ENCODE results near the gene RAB28.

- TF ChIP-seq MAX (CRISPR knock-in tag; IDR thresholded peaks at IDR 0.05) (no peak), SP1 (CRISPR knock-in tag; conservative IDR thresholded peaks at IDR 0.05) (no peak), ATF6 (CRISPR knock-in tag; IDR thresholded peaks at IDR 0.05) (no peak), CTCF (IDR thresholded peaks at IDR 0.05) (no peak), USF1 (CRISPR knock-in tag; IDR thresholded peaks at IDR 0.05) (no peak), ETV6 (CRISPR knock-in tag; IDR thresholded peaks at IDR 0.05) (no peak), HMGXB4 (CRISPR knock-in tag; IDR thresholded peaks at IDR 0.05) (no peak), JUN (CRISPR knock-in tag; IDR thresholded peaks at IDR 0.05) (no peak), NR3C1 (CRISPR knock-in tag; conservative IDR thresholded peaks at IDR 0.05; ENCODE audit: low read depth) (no peak), OVOL2 (CRISPR knock-in tag; IDR thresholded peaks at IDR 0.05; ENCODE audit: borderline replicate concordance) (no peak), ZNF416 (CRISPR knock-in tag; IDR thresholded peaks at IDR 0.05) (no peak), E2F1 (CRISPR knock-in tag; IDR thresholded peaks at IDR 0.05) (no peak), USF2 (CRISPR knock-in tag; IDR thresholded peaks at IDR 0.05) (no peak)
Measured at GRCh38 chr4:13347517-13348125, 136.5 kb downstream of the RAB28 start.
